ACHN (cell line): ENCODE measurements around the gene STX10.

ENCODE experiments used
- DNase-seq: peaks from one replicate; pipeline ENCODE4 v3.0.0-alpha.2; 2015
- in situ Hi-C: cut with HindIII; loops from 2 replicates; pipeline ENCODE4 v1.10.0; 2017; ENCODE audit warnings: low sequenced_read_pairs, low pct_ligation_motif_present, low pct_unique_long_range_greater_than_20kb

Gene STX10

DNA sequence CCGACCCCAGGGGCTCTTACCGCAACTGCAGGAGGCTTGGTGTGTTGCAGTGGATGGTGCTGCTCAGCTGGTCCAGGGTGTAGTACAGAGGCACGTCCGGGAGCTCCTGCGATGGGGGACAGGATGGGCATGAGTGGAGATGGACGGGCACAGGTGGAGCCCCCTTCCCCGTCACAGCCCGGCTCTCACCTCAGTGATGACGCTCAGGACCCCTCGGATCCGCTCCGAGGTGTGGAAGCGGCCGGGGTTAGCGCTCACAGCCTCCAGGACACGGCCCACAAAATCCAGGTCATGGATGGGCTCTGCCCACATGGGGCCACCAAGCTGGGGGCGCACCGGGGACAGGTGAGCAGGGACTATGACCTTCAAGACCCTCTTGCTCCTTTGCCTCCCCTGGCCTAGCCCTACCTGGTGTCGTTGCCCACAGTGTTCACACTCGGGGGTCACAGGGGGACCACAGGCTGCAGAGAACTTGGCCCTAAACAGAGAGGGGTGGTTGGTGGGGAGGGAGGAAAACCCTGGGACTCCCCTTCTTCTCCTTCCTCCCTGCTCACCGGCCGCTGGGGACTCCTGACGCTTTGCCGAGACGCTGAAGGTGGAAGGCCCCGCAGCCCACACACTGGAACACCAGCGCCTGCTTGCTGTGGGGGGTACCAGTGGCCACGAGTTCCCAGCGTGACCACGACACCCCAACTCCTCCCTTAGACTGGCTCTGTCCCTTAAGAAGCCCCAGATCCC is 40.6 kb downstream of the STX10 start:
- DNase-seq, result no peak
- in situ Hi-C loops, result no loop called here

DNA sequence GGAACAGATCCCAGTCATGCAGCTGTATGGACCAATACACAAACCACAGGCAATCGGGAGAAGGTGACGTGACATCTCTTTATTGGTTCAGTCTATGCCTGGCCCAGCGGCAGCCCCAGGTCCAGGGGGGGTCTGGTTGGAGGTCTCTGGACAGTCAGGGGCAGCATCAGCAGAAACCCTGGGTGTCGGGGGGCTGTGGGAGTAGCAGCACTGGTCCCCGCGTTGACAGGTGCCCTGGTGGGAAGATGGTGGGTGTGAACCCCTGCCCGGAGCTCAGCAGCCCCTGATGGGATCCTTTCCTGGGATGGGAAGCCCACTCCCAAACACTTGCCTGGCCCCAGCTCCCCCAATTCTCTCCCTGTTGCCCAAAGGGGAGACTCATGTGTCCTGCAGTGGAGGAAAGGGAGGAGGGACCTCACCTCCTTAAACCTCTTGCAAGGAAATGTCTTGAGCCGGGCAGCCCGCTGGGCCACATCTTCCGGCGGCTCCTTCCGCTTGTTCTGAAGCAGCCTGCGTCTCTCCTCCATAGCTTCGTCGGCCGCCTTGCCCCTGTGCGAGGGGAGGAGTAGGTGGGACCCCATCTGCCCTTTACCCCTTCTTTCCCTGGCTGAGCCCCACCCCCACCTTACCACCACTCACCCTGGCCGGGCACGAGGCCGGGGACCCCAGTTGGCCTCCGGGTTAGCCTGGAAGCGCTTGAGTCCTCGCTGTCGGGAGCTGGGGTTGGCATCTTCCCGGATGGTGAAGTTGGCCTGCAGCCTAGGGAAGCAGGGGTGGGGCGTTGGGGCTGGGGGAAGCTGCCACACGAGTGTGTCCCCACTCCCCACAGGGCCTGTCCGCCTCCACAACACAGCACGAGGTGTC is 45.1 kb downstream of the STX10 start:
- in situ Hi-C loops, result no loop called here
- no peak for DNase-seq

DNA sequence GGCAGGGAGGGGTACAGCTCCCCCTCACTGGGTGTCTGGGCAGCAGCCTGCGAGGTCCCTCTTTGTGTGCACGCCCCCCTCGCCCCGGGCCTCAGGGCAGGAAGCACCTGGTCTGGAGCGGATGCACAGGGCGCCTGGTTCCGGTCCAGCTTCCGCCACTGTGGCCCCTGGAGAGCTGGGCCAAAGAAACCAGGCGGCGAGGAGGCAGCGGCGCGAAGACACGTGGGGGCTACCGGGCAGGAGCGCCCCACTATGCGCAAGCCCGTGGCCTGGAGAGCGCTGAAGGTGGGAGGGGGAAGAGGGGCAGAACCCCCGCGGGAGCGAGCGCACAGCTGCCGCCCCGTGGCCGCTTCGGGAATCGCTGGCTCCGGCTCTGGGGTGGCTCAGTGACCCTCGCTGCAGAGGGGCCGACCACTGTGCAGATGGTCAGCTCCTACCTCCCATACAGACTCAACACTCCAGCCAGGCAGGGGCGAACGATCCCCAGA is 45.8 kb downstream of the STX10 start:
- DNase-seq, result no peak
- in situ Hi-C loops, result no loop called here

DNA sequence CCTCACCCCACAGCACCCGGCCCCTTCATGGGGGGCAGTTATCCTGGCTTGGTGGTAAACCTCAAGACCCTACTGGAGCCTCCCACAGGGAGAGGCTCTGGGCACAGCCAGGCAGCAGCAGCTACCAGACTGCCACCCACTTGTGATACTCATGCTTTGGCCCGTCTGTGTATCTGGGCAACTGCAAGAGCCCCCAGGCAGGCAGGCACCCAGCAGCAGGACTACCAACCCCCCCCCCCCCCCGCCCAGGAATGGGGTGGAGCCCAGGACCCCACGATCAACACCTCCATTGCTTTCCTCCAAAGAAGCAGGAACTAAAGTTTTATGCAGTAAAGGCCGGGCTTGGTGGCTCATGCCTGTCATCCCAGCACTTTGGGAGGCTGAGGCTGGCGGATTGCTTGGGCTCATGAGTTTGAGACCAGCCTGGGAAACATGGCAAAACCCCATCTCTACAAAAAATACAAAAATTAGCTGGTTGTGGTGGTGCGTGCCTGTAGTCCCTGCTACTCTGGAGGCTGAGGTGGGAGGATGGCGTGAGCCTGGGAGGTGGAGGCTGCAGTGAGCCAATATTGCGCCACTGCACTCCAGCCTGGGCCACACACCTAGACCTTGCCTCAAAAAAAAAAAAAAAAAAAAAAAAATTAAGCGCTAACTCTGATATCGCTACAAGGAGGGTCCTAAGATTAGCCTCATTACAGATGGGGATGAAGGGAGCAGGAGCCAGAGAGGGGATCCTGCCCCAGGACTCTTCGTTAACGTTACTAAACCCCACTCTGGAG is 46.4 kb downstream of the STX10 start:
- in situ Hi-C loops, result no loop called here

DNA sequence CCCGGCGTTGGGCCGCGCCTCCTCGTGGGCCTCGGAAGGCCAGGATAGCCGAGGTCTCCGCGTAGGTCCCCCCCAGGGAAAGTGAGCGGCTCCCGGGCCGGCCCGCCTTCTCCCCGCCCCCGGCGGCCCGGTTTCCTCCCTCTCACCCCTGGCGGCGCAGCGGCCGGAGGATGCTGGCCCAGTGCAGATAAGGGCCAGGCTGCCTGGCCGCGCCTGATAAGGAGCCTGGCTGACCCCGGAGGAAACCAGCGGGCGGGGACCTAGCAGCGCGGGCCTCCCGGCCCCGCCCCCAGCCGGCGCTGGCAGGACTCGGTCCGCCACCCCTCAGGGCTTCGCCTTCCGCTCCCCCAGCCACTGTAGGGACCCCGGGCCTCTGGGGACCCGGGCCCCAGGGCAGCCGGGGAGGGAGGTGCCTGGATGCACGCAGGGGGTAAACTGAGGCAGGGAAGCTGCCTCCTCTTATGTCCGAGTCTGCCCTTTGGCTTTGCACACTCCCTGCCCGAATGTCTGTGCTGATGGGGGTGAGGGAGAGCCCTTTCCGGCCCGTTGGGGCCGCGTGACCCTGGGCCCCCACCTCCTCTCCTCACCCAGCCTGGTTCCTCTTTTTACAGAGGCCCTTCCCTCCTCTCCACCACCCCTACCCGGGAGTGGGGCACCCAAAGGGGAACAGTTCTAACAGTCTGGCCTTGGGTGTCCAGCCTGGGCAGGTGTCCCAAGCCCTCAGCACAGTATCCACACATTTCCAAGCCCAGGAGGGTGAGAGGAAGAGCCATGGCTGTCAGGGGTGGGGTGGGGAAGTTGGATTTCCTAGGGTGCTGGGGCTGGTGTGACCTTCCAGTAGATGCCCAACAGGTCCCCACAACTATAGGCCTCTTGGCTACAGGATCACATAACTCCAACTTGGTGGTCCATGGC is 47.3 kb downstream of the STX10 start, which contains the start of gene LYL1:
LYL1 (minus strand) TSS at position 193 of the 915 bp plus-strand sequence. CDS start 1,687 bp downstream, outside the sequence.
- no peak for DNase-seq
- in situ Hi-C loops, result no loop called here

More for the DNA sequence above, 46.4 kb downstream of the STX10 start:
- DNase-seq, result no peak

DNA sequence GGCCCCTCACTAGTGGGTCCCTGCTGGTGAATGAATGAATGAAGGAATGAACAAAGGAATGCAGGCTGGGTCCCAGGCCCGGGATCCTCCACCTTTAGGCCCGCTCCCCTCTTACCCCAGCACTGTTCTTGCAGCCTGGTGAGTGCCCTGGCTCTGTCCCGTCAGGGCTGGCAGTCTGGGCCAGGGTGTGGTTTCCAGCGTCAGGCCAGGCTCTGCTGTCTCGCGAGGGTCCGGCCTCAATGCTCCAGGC is 47.8 kb downstream of the STX10 start:
- in situ Hi-C loops, result no loop called here
- DNase-seq, result peak; percentile 45

DNA sequence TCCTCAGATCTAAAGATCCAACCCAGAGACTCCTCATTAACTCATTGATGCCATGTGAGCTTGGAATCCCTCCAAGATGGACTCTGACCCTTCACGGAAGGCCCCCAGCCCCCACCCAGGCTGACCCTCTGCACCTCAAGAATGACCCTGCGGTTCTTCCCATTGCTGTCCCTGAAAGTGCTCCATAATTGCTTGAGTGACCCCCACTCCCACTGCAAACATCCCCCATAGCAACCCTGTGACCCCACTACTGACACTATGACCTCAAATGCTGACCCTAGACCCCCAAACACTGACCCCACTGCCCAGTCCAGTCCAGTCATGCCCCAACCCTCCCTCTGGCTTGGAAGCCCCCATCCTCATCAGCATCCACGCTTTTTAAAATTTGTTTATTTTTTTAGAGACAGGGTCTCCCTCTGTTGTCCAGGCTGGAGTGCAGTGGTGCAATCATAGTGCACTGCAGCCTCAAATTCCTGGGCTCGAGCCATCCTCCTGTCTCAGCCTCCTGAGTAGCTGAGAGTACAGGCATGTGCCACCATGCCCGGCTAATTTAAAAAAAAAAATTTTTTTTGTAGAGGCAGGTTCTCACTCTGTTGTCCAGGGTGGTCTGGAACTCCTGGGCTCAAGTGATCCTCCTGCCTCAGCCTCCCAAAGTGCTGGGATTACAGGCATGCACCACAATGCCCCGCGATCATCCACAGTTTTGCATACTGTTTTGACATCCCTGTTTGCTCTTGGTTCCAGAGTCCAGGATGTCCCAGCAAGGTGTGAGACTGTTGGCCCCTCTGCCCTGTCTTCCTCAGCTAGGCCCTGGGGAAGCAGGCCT is 48.4 kb downstream of the STX10 start:
- no peak for DNase-seq
- in situ Hi-C loops, result no loop called here

DNA sequence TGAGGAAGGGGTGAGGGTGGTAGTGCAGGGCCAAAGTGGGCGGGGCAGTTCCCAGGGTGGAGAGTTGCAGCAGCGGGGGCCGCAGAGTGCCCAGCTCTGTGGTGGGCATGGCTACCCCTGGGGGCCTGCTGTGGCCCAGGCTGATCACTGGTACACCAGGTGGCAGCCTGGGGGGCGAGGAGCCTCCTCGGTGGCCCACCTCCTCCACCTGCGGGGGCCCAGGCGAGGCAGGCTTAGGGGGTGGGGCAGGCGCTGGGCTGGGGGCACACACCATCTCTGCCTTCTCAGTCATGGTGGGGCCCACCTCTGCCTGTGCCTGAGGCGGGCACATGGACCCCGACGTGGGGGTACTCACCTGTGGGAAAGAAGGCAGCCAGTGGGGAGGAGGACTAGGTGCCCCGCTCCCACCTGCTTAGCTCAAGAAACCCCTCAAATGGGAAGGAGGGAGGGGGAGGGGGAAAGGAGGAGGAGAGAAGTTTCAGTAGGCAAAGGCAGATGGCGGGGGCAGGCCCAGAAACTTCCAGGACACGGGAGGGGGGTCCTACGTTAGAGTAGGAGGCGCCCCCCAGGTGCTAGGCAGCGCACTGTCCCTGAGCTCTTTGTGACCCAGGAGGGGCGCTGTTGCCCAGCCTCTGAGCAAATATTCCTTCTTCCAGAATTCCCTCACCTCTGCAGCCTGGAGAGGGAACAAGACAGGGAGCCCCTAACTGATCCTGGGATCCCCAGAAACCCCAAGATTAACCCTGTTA is 49.2 kb downstream of the STX10 start:
- in situ Hi-C loops, result no loop called here
- no peak for DNase-seq

DNA sequence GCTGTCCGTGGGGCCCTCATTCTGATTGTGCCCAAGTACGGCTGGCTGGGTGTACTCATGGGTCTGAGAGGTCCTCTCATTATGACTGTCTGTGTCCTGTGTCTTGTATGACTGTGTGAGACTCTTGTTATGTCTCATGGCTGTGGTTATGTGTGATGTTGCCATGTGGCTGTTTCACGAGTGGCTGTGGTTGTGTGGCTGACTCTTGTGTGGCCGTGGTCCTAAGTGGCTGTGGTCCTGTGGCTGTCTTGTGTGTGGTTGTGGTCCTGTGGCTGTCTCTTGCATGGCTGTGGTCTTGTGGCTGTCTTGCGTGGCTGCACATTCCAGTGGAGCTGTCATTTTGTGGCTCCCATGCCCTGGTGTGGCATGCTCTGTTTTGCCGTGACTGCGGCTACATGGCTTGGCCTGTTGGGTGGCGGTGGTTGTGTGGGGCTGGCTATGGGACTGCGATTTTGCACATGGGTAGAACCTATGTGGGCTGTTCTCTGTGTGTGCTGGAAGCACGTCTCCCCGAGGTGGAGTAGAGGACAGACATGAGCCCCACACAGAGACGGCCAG is 50.1 kb downstream of the STX10 start:
- in situ Hi-C loops, result no loop called here
- no peak for DNase-seq

DNA sequence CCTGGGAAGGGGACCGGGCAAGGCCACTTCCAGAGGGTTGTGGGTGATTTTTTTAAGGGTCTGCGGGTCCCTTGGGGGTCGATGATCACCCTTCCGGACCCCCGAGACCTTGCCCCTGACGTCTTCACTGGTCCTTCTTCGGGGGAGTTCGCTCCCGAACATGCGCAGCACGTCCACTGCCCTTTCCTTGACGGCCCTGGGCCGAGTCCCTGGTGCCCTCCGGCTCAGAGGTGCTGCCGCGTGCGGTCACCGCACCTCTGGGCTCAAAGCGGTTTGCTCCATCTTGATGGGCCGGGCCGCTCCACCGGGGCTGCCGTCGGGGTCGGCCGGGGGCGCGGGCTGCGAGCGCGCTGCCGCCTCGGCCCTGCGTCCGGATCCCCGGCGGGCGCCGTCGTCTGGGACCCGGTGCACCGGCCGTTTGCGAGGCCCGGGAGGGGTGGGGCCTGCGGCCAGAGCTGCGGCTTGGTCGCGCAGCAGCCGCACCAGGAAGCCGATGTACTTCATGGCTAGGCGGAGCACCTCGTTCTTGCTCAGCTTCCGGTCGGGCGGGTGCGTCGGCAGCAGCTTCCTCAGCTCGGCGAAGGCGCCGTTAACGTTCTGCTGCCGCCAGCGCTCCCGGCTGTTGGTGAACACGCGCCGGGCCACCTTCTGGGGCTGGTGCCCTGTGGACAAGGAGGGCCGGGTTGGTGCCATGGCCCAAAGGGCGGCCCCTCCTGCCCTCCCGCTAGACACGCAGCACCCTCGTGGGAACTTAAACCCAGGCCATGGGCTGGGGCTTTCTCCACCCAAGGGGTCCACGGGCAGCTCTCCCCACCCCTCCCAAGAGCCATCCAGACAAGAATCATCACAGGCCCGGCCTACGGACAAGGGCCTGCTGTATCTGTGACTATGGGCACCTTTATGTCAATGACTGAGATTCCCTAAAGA is 50.8 kb downstream of the STX10 start:
- in situ Hi-C loops, result no loop called here
- no peak for DNase-seq

DNA sequence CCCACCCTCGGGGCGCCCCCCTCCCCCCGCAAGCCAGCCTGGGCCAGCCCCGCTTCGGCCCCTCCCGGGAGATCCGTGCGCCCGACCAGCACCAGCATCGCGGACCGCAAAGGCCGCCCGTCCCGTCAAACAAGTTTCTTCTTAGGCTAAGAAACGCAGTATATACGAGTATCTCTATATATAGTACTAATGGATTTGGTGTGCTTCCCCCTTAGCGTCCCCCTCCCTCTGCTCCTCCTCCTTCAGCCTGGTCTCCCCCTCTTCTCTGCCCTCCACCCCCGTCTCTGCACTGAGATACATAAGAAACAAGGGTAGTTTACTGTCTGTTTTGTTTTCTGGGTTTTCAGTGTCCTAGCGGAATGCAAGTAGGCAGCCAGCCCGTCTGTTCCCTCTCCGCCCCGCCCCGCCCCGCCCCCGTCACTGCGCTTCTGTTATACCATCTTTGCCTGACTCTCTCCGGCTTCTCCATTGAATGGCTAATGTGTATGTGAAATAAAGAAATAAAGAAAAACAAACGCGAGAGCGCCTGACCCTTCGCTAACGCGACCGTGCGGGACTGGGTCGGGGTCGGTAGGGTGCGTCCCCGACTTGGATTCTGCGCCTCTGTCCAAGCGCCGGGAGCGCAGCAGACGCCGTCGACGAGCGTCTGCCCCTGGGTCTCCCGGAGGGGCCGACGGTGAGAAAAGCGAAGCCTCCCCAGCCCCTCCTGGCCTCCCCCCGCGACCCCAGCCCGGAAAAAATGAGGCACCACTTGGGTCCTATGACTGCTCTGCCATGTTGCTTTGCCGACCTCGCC is 51.7 kb downstream of the STX10 start:
- no peak for DNase-seq
- in situ Hi-C loops, result no loop called here

DNA sequence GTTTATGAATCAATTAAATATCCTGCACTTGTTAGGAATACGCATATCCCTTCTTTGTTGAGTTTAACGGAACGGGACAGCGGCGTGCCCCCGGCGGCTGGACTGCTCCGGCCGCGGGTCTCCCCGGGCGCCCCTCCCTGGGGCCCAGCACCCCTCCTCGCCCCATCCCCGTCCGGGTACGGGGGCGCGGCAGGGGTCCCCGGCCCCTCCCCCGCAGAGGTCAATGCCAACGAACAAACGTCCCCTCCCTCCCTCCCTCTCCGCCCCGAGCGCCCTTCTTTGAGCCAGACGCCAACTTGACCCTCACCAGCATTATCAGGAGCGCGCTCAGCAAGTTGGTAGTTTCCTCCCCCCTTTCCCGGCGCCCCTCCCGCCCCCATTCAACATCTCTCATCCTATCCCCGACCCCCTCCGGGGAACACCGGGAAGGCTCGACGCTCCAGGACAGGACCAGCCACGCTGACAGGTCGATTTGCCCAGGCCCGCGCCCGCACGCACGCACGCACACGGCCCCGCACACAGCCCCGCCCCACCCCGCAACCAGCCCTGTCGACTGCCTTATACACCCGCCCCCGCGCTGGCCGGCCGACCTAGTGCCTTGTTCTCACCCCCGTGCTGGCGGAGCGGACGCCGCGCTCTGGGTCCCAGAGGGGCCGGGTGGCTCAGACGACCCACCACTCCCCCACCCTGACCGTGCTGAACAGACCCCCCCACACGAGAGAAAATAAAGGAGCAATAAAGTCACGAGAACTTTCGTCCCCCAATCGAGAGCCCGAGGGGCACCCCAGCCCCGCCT is 52.5 kb downstream of the STX10 start:
- no peak for DNase-seq
- in situ Hi-C loops, result no loop called here

DNA sequence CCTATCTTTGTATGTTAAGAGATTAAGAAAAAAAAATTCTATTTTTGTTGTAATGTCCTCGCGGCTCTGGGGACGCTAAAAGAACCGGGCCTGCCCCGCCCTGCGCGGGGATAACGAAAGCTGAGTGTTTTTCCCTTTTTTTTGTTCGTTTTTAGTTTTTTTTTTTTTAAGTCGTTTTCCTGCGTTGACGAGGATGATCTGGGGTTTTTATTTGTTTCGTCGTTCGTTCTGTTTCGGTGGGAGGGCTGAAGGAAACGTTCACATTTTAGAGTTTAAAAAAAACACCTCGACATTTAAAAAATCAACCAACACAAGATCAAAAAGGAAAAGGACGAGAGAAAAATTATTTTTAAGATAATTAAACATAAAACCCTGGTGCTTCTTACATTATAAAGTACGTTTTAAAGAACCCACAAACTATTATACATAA is 53.1 kb downstream of the STX10 start:
- in situ Hi-C loops, result no loop called here
- DNase-seq, result no peak
